DND-41 (cell line): Measurements from ENCODE around the gene RGP1.

Experiments used
- CTCF ChIP-seq: IDR thresholded peaks from 2 replicates; pipeline ENCODE4 v1.5.1; 2012; ENCODE audit warnings: borderline replicate concordance, low read length, moderate library complexity, mild to moderate bottlenecking; ENCODE audit not compliant: poor library complexity, severe bottlenecking; ENCODE audit errors: extremely low read depth
- EZH2 ChIP-seq: IDR thresholded peaks from 3 replicates; pipeline ENCODE4 v1.6.1; 2012; ENCODE audit warnings: borderline replicate concordance, low read depth, mild to moderate bottlenecking, moderate library complexity, low read length, inconsistent platforms; ENCODE audit not compliant: severe bottlenecking

- no peak for TF ChIP-seq CTCF
- TF ChIP-seq EZH2: no peak
Measured at GRCh38 chr9:35769763-35770162, 20.7 kb downstream of the RGP1 start.
